GM12874 (cell line): Measurements from ENCODE around the gene C15orf40.

Experiments used
- TF ChIP-seq, protein P1 (sequence below): IDR thresholded peaks from 2 replicates; pipeline ENCODE4 v1.5.1; 2011; ENCODE audit warnings: low read depth, mild to moderate bottlenecking, control low read depth, low read length, moderate library complexity; ENCODE audit not compliant: insufficient read depth

Gene C15orf40

DNA sequence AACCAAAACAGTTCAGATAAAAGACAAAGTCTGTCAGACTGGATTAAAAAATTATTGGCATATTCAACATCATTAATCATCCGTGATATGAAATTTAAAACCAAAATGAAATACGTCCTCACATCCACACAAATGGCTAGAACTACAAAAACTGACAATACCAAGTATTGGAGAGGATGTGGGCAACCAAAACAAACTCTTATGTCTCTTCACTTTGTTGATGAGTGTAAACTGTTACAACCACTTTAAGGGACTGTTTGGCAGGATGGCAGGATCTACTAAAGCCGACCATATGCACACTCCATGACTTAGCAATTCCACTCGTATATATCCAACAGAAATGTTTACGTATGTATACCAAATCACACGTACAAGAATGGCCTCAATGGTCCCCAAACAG, 24.8 kb upstream of the C15orf40 start:
- TF ChIP-seq, protein P1, sequence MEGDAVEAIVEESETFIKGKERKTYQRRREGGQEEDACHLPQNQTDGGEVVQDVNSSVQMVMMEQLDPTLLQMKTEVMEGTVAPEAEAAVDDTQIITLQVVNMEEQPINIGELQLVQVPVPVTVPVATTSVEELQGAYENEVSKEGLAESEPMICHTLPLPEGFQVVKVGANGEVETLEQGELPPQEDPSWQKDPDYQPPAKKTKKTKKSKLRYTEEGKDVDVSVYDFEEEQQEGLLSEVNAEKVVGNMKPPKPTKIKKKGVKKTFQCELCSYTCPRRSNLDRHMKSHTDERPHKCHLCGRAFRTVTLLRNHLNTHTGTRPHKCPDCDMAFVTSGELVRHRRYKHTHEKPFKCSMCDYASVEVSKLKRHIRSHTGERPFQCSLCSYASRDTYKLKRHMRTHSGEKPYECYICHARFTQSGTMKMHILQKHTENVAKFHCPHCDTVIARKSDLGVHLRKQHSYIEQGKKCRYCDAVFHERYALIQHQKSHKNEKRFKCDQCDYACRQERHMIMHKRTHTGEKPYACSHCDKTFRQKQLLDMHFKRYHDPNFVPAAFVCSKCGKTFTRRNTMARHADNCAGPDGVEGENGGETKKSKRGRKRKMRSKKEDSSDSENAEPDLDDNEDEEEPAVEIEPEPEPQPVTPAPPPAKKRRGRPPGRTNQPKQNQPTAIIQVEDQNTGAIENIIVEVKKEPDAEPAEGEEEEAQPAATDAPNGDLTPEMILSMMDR, result no peak

DNA sequence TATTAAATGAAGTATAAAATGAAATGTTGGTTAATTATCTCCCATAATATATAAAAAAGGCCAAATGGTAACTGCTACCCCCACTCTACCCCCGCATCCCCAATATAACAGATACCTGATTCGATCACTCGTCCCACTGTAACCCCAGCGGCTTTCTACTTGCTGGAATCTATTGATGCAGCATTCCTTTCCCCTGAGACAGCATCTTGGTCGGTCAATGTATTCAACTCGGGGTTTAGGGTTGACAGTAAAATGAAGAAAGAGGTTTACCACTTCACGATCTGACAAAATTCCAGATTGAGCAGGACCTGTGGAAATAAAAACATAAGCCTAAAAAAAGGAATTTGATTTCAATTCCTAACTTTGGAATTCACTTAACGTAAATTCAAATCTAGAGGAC, 18.6 kb upstream of the C15orf40 start:
- TF ChIP-seq, protein P1, result no peak

DNA sequence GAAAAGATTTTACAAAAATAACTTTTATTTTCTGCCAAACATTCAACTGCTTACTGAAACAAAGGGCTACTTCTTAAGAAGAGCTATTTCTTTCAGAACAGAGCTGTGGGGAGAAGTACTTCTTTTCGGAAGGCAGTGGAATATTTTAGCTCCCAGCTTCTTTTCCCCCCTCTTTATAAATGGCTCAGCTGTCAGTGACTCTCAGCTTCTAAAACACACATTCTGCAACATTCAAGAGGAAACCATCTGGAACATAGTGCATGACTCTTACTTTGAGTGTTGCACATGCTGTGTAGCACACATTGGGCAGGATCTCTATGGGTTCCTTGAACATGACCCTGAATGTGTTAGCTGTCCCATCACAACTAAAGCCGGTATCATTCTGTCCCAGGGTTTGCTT, 7.0 kb upstream of the C15orf40 start:
- TF ChIP-seq, protein P1, result no peak

DNA sequence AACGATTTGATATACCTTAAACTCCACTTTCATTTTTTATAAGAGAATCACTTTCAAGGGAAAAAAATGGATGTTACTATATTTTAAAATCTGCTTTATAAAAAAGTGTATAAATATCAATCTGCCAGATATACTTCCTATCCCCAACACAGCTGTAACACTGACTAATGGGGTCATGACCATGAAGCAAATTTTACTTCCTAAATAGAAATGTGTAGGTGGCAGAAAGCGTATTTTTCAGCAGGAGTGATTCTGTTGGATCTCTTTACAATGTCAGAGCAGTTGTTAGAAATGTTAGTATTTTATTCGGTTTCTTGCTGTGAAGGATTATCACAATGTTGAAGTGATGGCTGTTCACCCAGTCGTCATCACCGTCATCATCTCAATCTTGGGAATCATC, 5.5 kb upstream of the C15orf40 start:
- TF ChIP-seq, protein P1, result no peak

DNA sequence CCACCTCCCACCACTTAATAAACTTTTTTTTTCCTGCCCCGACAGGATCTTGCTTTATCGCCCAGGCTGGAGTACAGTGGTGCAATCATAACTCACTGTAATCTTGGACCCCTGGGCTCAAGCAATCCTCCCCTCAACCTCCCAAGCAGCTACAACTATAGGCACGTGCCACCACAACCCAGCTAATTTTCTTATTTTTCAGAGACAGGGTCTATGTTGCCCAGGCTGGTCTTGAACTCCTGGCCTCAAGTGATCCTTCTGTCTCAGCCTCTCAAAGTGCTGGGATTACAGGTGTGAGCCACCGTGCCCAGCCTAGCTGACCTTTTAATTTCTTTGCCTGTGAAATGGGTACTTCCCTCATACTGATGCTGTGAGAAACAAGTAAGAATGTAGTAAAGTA, 3.9 kb upstream of the C15orf40 start:
- TF ChIP-seq, protein P1, result no peak

DNA sequence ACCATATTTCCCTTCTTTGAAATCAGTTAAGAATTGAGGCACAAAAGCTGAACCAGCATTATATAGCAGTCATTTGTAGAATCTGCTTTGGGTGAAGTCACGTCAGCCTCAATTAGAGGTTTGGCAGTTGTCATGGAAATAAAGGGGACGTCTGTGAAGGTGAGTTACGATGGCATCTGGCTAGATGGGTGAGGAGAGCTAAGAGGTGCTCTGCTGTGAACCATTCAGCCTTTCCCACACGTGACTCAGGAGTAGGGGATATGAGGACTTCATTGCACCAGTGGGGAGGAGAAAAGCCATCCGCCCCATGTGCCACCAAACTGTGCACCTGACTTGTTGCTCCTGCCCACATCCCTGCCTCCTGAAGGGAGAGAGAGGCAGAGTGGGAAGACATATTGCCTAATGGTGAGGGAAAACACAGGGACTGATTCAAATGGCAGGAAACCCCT, 2.8 kb upstream of the C15orf40 start:
- TF ChIP-seq, protein P1, result no peak

DNA sequence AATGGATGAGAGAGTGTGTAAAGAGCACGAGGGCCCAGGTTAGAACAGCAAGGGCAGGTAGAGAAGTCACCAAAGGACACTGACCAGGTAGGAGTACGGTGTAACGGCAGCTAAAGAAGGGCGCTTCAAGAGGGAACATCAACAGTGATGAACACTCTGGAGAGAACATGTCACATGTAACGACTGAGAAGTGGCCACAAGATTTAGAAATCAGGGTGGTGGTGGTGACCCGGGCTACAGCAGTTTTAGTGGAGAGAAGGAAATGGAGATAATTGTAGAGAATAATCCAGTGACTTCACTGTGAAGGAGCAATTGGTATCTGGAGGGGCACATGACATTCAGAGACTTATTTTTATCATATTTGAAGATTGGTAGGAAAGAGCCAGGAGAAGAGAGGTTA, 1.2 kb upstream of the C15orf40 start:
- TF ChIP-seq, protein P1, result no peak

DNA sequence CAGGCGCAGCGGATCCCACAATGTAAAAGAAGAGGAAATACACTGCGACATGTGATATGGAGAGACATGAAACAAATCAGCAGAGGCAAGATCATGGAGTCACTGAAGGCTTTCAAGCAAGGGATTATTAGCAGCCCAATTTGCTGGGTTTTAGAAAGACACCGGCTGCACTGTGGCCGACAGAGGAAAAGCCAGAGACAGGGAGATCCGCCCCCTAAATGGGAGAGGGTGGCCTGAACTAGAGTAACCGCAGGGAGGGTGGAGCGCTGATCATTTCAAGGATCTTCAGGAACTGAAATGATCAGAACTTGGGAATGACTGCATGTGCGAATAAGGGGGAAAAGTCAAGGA, 612 bp upstream of the C15orf40 start:
- TF ChIP-seq, protein P1, result no peak
